ENCODE data around the gene SPDEF.

GRCh38 chr6:34589140-34589539 is 33.0 kb upstream of the SPDEF start:
- TF ChIP-seq POLR2A (IDR thresholded peaks at IDR 0.05; ENCODE audit: low read depth, low read length), result no peak
- no peak for TF ChIP-seq POLR2AphosphoS5 (IDR thresholded peaks at IDR 0.05; ENCODE audit: low read depth, low read length)
- TF ChIP-seq POU2F2 (IDR thresholded peaks at IDR 0.05; ENCODE audit: low read depth, low read length), result no peak
- TF ChIP-seq TAF1 (IDR thresholded peaks at IDR 0.05; ENCODE audit: low read depth, low read length), result no peak
- TF ChIP-seq SPI1 (IDR thresholded peaks at IDR 0.05; ENCODE audit: low read depth, low read length), result no peak
- TF ChIP-seq PAX5 (IDR thresholded peaks at IDR 0.05; ENCODE audit: insufficient read depth, low read length, severe bottlenecking), result no peak

All from GM12891 (cell line).